ENCODE measurements around the gene GLIS1. TPM values are rescaled to one million over a fixed set of nuclear protein-coding genes. Genes with fewer than 3 reads are reported as not detected.

The GLIS1 gene
- polyA plus RNA-seq, 3 donors from 2014 or later = not detected

GRCh38 chr1:53615101-53615500 is 123.9 kb downstream of the GLIS1 start:
- peaks cover 0 to 16% (median 12%) of the 10 kb centered on the region in 3 donors for H3K36me3 Mint-ChIP-seq
- no peak overlapping the region for H3K4me3 Mint-ChIP-seq
- no peaks in the 10 kb centered on the region for H3K4me1 Mint-ChIP-seq
- H3K27ac Mint-ChIP-seq = no peak overlapping the region
- H3K9me3 Mint-ChIP-seq = peaks cover 9 to 26% (median 16%) of the 10 kb centered on the region in 6 donors
- peaks cover 7 to 12% (median 8%) of the 10 kb centered on the region in 3 donors for H3K27me3 Mint-ChIP-seq (ENCODE audit: low read depth in 3 of 3)
- no peak for DNase-seq

DNA sequence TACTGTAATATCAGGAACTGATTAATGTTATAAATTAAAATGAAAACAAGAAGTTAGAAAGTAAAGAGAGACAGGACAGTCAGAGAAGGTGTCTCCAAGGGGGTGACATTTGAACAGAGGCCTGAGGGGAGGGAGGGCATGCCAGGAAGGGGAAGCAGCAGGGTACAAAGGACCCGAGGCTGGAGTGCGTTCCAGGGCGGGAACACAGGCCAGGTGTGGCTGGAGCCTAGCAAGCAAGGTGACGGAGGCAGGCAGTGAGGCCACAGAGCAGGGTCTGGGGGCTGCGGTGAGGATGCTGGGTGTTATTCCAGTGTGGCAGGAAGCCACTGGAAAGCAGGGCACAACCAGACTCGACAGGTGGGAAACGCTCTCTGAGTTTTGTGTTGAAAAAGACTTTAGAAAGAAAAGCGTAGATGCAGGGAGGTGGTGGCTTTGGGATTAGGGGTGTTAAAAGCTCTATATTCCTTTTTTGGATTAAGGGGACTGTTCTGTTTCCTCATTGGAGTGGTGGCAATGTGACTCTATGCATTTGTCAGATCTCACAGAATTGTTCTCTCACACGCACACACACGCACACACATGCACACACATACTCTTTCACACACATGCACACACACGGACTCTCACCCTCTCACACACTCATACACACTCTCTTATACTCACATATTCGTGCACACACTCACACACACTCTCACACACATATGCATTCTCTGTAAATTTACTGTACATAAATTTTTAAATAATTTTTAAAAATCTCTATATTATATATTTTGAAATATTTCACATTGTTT is 124.5 kb downstream of the GLIS1 start:
- no peak for DNase-seq
- Mint-ChIP-seq H3K36me3 (peaks cover 0 to 16% (median 12%) of the 10 kb centered on the region in 3 donors), H3K27me3 (ENCODE audit: low read depth in 3 of 3) (peaks cover 7 to 10% (median 8%) of the 10 kb centered on the region in 3 donors), H3K4me3 (no peak overlapping the region), H3K4me1 (no peaks in the 10 kb centered on the region), H3K27ac (no peak overlapping the region), H3K9me3 (peaks cover 11 to 33% (median 18%) of the 10 kb centered on the region in 6 donors)

GRCh38 chr1:53608676-53609075 is 130.3 kb downstream of the GLIS1 start:
- Mint-ChIP-seq H3K36me3 (peaks cover 0 to 16% (median 12%) of the 10 kb centered on the region in 3 donors), H3K9me3 (peaks cover 11 to 33% (median 18%) of the 10 kb centered on the region in 6 donors), H3K27me3 (ENCODE audit: low read depth in 3 of 3) (peaks cover 7 to 8% (median 7%) of the 10 kb centered on the region in 3 donors), H3K4me3 (no peak overlapping the region), H3K4me1 (peaks cover 4 to 8% of the 10 kb centered on the region in 2 donors), H3K27ac (no peak overlapping the region)
- DNase-seq = no peak

DNA sequence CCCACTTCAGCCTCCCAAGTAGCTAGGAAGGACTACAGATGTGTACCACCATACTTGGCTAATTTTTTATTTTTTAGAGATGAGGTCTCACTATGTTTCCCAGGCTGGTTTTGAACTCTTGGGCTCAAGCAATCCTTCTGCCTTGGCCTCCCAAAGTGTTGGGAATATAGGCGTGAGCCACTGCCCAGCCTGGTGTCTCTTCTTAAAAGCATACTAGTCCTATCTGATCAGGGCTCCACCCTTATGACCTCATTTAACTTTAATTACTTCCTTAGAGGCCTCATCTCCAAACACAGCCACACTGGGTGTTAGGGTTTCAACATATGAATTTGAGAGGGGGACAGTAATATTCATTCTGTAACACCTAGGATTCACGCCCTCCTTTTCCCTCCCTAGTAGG is 130.9 kb downstream of the GLIS1 start:
- no peak for DNase-seq
- H3K4me3 Mint-ChIP-seq = no peak overlapping the region
- peaks cover 0 to 16% (median 12%) of the 10 kb centered on the region in 3 donors for H3K36me3 Mint-ChIP-seq
- H3K9me3 Mint-ChIP-seq = peaks cover 11 to 33% (median 18%) of the 10 kb centered on the region in 6 donors
- peaks cover 7 to 8% (median 7%) of the 10 kb centered on the region in 3 donors for H3K27me3 Mint-ChIP-seq (ENCODE audit: low read depth in 3 of 3)
- peaks cover 8 to 12% of the 10 kb centered on the region in 2 donors for H3K4me1 Mint-ChIP-seq
- H3K27ac Mint-ChIP-seq = no peak overlapping the region

GRCh38 chr1:53606651-53607051 is 132.3 kb downstream of the GLIS1 start:
- Mint-ChIP-seq H3K9me3 (peaks cover 9 to 22% (median 17%) of the 10 kb centered on the region in 6 donors), H3K36me3 (peaks cover 0 to 13% (median 12%) of the 10 kb centered on the region in 3 donors), H3K27me3 (ENCODE audit: low read depth in 3 of 3) (peaks cover 4 to 7% (median 4%) of the 10 kb centered on the region in 3 donors), H3K4me3 (no peak overlapping the region), H3K4me1 (peaks cover 8 to 12% of the 10 kb centered on the region in 2 donors), H3K27ac (no peak overlapping the region)
- DNase-seq = no peak

- peaks cover 8 to 14% of the 10 kb centered on the region in 2 donors for H3K4me1 Mint-ChIP-seq
- peaks cover 5 to 18% (median 12%) of the 10 kb centered on the region in 6 donors for H3K9me3 Mint-ChIP-seq
- H3K27me3 Mint-ChIP-seq (ENCODE audit: low read depth in 3 of 3) = peaks cover 3 to 4% (median 4%) of the 10 kb centered on the region in 3 donors
- no peak for DNase-seq
- H3K4me3 Mint-ChIP-seq = no peak overlapping the region
- peaks cover 0 to 9% (median 9%) of the 10 kb centered on the region in 3 donors for H3K36me3 Mint-ChIP-seq
- H3K27ac Mint-ChIP-seq = no peak overlapping the region
These were observed 132.8 kb downstream of the GLIS1 start for GRCh38 chr1:53606197-53606596.

GRCh38 chr1:53605181-53605580 is 133.8 kb downstream of the GLIS1 start:
- no peak for DNase-seq
- H3K27me3 Mint-ChIP-seq (ENCODE audit: low read depth in 3 of 3) = peaks cover 0 to 9% (median 3%) of the 10 kb centered on the region in 3 donors
- peaks cover 0 to under 1% (median 0%) of the 10 kb centered on the region in 3 donors for H3K36me3 Mint-ChIP-seq
- peaks cover 18 to 24% of the 10 kb centered on the region in 2 donors for H3K4me1 Mint-ChIP-seq
- peaks cover 0 to 8% (median 4%) of the 10 kb centered on the region in 6 donors for H3K9me3 Mint-ChIP-seq
- H3K27ac Mint-ChIP-seq = no peak overlapping the region
- no peak overlapping the region for H3K4me3 Mint-ChIP-seq

DNA sequence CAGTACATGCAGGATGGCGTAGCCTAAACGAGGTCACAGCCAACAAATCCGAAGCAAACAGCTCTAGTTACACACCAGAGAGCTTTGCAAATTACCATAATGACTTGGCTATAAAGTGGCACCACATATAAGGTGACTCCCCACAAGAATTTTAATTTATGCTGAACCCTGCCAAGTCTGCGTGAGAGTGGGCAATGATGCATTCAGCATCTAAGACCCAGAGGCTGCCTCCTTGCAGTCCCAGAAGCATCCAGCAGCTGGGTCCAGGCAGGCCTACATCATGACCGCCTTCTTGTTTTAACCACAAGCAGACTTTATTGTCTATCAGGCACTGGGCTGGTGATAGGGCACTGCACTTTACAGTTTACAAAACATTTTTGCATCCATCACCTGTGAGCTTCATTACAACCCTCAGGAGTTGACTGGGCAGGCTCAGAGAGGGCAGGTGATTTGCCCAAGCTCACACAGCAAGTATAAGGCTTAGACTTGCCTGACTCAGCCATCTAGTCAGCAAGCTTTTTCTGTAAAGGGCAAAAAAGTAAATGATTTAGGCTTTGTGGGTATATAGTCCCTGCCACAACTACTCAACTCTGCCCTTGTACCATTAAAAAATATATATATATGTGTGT is 134.6 kb downstream of the GLIS1 start:
- no peak overlapping the region for H3K4me3 Mint-ChIP-seq
- peaks cover 25 to 32% of the 10 kb centered on the region in 2 donors for H3K4me1 Mint-ChIP-seq
- no peaks in the 10 kb centered on the region for H3K36me3 Mint-ChIP-seq
- H3K27me3 Mint-ChIP-seq (ENCODE audit: low read depth in 3 of 3) = peaks cover 0 to 9% (median 3%) of the 10 kb centered on the region in 3 donors
- no peak overlapping the region for H3K27ac Mint-ChIP-seq
- DNase-seq = no peak
- H3K9me3 Mint-ChIP-seq = no peaks in the 10 kb centered on the region

DNA sequence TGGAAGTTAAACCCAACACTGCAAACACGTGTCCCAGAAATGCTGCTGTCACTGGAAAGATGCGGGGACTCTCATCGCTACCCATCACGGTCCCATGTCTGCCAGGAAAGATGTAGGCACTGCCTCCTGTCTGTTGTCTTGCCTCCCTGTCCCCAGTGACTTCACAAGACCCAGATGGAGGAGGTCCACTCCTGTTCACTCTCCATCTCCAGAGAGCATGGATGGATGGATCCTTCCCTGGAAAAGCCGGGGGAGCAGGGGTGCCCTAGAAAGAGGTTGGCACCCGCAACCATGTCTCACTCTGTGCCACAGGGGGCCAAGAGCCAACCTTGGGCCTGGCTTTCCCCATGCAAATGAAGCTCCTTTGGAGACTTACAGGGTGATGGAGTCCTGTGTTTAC is 135.5 kb downstream of the GLIS1 start:
- peak overlapping the region in 1 of 6 donors; percentile 5 for H3K27ac Mint-ChIP-seq
- peaks cover 27 to 35% of the 10 kb centered on the region in 2 donors for H3K4me1 Mint-ChIP-seq
- no peaks in the 10 kb centered on the region for H3K36me3 Mint-ChIP-seq
- H3K9me3 Mint-ChIP-seq = no peaks in the 10 kb centered on the region
- DNase-seq = no peak
- H3K27me3 Mint-ChIP-seq (ENCODE audit: low read depth in 3 of 3) = peaks cover 0 to 7% (median 3%) of the 10 kb centered on the region in 3 donors
- no peak overlapping the region for H3K4me3 Mint-ChIP-seq

GRCh38 chr1:53601867-53602775 is 136.8 kb downstream of the GLIS1 start:
- Mint-ChIP-seq H3K36me3 (no peaks in the 10 kb centered on the region), H3K9me3 (no peaks in the 10 kb centered on the region), H3K27ac (no peak overlapping the region), H3K4me1 (peaks cover 27 to 35% of the 10 kb centered on the region in 2 donors), H3K27me3 (ENCODE audit: low read depth in 3 of 3) (peaks cover 0 to 10% (median 3%) of the 10 kb centered on the region in 3 donors), H3K4me3 (no peak overlapping the region)
- DNase-seq = no peak

- no peak for DNase-seq
- H3K9me3 Mint-ChIP-seq = no peaks in the 10 kb centered on the region
- peaks cover 0 to 11% (median 3%) of the 10 kb centered on the region in 3 donors for H3K27me3 Mint-ChIP-seq (ENCODE audit: low read depth in 3 of 3)
- no peaks in the 10 kb centered on the region for H3K36me3 Mint-ChIP-seq
- H3K27ac Mint-ChIP-seq = peak overlapping the region in 2 of 6 donors; percentile 12 to 53
- H3K4me1 Mint-ChIP-seq = peaks cover 27 to 35% of the 10 kb centered on the region in 2 donors
- H3K4me3 Mint-ChIP-seq = peak overlapping the region in 1 of 5 donors; percentile 56
These were observed 137.8 kb downstream of the GLIS1 start for GRCh38 chr1:53601031-53601745.

DNA sequence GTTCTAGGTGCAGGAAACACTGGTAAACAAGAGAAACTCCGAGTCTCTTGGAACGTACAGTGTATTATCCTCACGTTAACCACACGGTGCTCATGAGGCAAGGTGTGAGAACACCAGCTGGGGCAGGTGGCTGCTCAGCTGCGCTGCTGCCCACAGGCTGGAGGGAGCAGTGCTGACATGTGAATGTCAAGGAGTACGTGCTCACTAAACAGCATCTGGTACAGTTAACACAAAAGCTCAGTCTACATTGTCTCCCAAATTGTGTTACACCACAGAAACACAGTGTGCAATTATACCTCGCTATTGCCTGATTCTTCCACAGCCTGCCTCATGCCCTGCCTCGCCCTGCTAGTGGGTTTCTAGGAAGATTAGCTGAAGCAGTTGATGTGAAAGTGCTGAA is 138.4 kb downstream of the GLIS1 start:
- no peaks in the 10 kb centered on the region for H3K36me3 Mint-ChIP-seq
- peak; percentile 62 to 76 (median 75) for DNase-seq
- H3K4me1 Mint-ChIP-seq = peaks cover 27 to 35% of the 10 kb centered on the region in 2 donors
- peak overlapping the region in 2 of 6 donors; percentile 12 to 78 for H3K27ac Mint-ChIP-seq
- H3K9me3 Mint-ChIP-seq = no peaks in the 10 kb centered on the region
- peaks cover 0 to 11% (median 3%) of the 10 kb centered on the region in 3 donors for H3K27me3 Mint-ChIP-seq (ENCODE audit: low read depth in 3 of 3)
- peak overlapping the region in 2 of 5 donors; percentile 35 to 56 for H3K4me3 Mint-ChIP-seq
